ENCODE measurements around the gene FGD6. TPM values are rescaled to one million over a fixed set of nuclear protein-coding genes. Genes with fewer than 3 reads are reported as not detected.

FGD6 gene
- total and polyA plus RNA-seq, 2 of the 4 experiments (the other 2 are of a cell fraction): 2.6 to 9.5 TPM

DNA sequence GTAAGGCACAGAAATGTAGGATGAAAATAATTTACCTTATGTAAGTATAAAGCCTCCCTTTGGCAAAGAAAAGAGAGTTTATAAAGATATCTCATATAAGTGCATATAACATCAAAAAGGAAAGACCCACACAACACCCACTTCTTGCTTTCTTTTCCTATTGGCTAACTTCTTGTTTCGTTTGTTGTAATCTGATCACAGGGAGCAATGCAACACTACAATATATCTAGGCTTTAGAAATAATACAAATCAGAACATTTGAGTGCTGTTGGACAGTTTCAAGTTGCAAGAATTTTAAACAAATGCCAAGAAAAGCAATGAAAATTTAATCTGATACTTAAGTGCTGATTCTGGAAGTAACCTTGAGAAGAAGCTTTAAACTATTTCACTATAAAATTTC lies 1.3 kb downstream of the FGD6 start:
- H2BK120ac ChIP-seq (ENCODE audit: low read depth, low read length): no peak overlapping the region
- no peak overlapping the region for H2BK20ac ChIP-seq (ENCODE audit: low read depth, low read length)
- peaks cover 11% of the 10 kb centered on the region for H4K20me1 ChIP-seq (ENCODE audit: insufficient read depth, low read length)
- H3K27me3 ChIP-seq (ENCODE audit: control insufficient read depth, insufficient read depth, low read length): no peaks in the 10 kb centered on the region
- H3K23ac ChIP-seq (ENCODE audit: low read depth, low read length): no peak overlapping the region
- H2BK5ac ChIP-seq (ENCODE audit: low read depth, low read length, poor library complexity, severe bottlenecking): no peak overlapping the region
- H3K18ac ChIP-seq (ENCODE audit: low read depth, low read length): no peak overlapping the region
- no peak overlapping the region for H2AFZ ChIP-seq (replicated peaks; ENCODE audit: low read length, poor library complexity)
- H3K9ac ChIP-seq (ENCODE audit: low read depth, low read length): no peak overlapping the region
- H3K4ac ChIP-seq (ENCODE audit: low read depth, low read length): no peak overlapping the region
- H4K91ac ChIP-seq (ENCODE audit: insufficient read depth, low read depth, low read length): no peak overlapping the region
- no peak overlapping the region for H3K14ac ChIP-seq (replicated peaks; ENCODE audit: low read depth, low read length)
- no peak overlapping the region for H3K56ac ChIP-seq (ENCODE audit: extremely low read depth, insufficient read depth, low read length)
- no peak overlapping the region for H4K8ac ChIP-seq (ENCODE audit: low read depth in 2 of 2, low read length in 2 of 2)
- peak; percentile 56; the same call in 1 of the 2 replicates for TF ChIP-seq CEBPB (IDR thresholded peaks at IDR 0.05; ENCODE audit: low read depth, low read length)
- no peak for TF ChIP-seq RFX5 (IDR thresholded peaks at IDR 0.05; ENCODE audit: low read depth, low read length)
- DNase-seq (peak; percentile 75), ATAC-seq (ENCODE audit: low read depth) (no peak)
- peak overlapping the region; percentile 83 for H3K4me2 ChIP-seq (ENCODE audit: low read depth, low read length)
- in situ Hi-C loops (cut with MboI; ENCODE audit: low sequenced_read_pairs): no loop called here
- H3K4me1 ChIP-seq (ENCODE audit: control insufficient read depth, insufficient read depth, low read length): 0 out of 2 replicates have a peak, but pooled peaks cover 2% of the 10 kb centered on the region
- H2AK5ac ChIP-seq (ENCODE audit: low read depth, low read length): no peak overlapping the region
- no CpG with 5 or more reads among the region's 1 CpG for WGBS, 2 experiments (ENCODE audit: extremely low coverage in 2 of 2, insufficient read length in 1 of 2)
- H2AK9ac ChIP-seq (replicated peaks; ENCODE audit: low read depth, low read length, poor library complexity): no peak overlapping the region
- no peak overlapping the region for H4K5ac ChIP-seq (ENCODE audit: low read depth, low read length)
- intact Hi-C loops (cut with micrococcal nuclease): loop anchor here (2.0 to 5.0 kb wide), 3 partner anchors 49 to 143 kb away; partner anchors contain the start of gene NR2C1
- H3K4me3 ChIP-seq (ENCODE audit: insufficient read depth, low read depth, low read length): peak overlapping the region; percentile 81
- no TSS peak for BruUV-seq (replicated peaks)
- peaks cover 5% of the 10 kb centered on the region for H3K9me1 ChIP-seq (ENCODE audit: insufficient read depth, low read length)
- H2BK15ac ChIP-seq (ENCODE audit: low read depth, low read length): no peak overlapping the region
- no peaks in the 10 kb centered on the region for H3K36me3 ChIP-seq (ENCODE audit: control insufficient read depth, insufficient read depth, low read length)
- CTCF ChIA-PET: interaction anchor here (0.8 to 2.7 kb wide), 2 partner anchors 28 to 99 kb away, joined by 4 to 12 read pairs; no protein-coding TSS in a partner anchor
- H3K27ac ChIP-seq (ENCODE audit: insufficient read depth, low read length): no peak overlapping the region
- H3K9me3 ChIP-seq (ENCODE audit: control insufficient read depth, insufficient read depth, low read length): no peaks in the 10 kb centered on the region
- POLR2A ChIA-PET (ENCODE audit: unreplicated experiment): interaction anchor here (0.6 kb wide), 1 partner anchor 1431 kb away, joined by 16 read pairs; no protein-coding TSS in a partner anchor
- dilution Hi-C loops (cut with HindIII; ENCODE audit: low sequenced_read_pairs, unreplicated experiment): no loop called here
- H3K79me1 ChIP-seq (ENCODE audit: low read depth in 1 of 2, low read length in 2 of 2): peaks cover 11 to 41% of the 10 kb centered on the region in 2 experiments

Data from IMR-90 (cell line).